Medulla oblongata (tissue), 1 donor: ENCODE results near the gene TMED5.
"Not testable (repeated sequence)": the region's sequence is repeated elsewhere in the genome, so short reads cannot be mapped to it uniquely, and the experiment has no call there.

ENCODE experiments used
- DNase-seq: peaks from one replicate; pipeline ENCODE4 v3.0.0-alpha.2; 2015; ENCODE audit errors: extremely low spot score

Gene TMED5

GRCh38 chr1:93172778-93173177, 7.4 kb downstream of the TMED5 start:
- no peak for DNase-seq

DNA sequence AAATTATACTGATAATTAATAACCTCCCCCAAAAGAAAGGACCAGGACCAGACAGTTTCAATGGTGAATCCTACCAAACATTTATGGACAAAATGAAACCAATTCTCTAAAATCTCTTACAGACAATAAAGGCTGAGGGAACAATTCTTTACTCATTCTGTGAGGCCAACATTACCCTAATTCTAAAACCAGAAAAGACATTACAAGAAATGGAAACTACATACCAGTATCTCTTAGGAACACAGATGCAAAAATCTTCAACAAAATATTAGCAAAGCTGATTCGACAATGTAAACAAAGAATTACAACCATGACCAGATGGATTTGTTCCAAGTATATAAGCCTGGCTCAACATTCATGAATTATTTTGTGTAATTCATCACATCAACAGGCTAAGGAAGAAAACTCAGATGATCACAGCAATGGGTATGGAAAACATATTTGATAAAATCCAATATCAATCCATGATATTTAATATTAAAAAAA, 8.6 kb downstream of the TMED5 start:
- no peak for DNase-seq

DNA sequence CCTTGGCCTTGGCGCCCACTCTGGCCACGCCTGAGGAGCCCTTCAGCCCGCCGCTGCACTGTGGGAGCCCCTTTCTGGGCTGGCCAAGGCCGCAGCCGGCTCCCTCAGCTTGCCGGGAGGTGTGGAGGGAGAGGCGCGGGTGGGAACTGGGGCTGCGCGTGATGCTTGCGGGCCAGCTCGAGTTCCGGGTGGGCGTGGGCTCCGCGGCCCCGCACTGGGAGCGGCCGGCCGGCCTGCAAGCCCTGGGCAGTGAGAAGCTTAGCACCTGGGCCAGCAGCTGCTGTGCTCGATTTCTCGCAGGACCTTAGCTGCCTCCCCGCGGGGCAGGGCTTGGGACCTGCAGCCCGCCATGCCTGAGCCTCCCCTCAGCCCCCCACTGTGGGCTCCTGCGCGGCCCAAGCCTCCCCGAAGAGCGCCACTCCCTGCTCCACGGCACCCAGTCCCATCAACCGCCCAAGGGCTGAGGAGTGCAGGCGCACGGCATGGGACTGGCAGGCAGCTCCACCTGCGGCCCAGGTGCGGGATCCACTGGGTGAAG, 10.0 kb downstream of the TMED5 start:
- DNase-seq, result not testable (repeated sequence)

DNA sequence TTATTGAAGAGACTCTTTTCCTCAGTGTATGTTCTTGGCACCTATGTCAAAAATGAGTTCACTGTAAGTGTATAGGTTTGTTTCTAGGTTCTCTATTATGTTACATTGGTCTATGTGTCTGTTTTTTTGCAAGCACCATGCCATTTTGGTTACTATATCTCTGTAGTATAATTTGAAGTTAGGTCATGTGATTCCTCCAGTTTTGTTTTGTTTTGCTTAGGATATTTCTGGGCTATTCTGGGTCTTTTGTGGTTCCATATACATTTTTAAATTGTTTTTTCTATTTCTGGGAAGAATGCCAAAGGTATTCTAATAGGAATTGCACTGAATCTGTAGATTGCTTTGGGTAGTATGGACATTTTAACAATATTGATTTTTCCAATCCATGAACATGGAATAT, 13.2 kb downstream of the TMED5 start:
- no peak for DNase-seq

DNA sequence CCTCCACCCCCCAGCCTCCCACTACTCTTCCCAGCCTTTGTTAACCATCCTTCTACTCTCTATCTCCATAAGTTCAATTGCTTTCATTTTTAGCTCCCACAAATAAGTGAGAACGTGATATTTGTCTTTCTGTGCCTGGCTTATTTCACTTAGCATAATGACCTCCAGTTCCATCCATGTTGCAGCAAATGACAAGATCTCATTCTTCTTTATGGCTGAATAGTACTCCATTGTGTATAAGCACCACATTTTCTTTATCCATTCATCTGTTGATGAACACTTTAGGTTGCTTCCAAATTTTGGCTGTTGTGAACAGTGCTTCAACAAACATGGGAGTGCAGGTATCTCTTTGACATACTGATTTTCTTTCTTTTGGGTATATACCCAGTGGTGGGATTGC, 14.3 kb downstream of the TMED5 start:
- not testable (repeated sequence) for DNase-seq

GRCh38 chr1:93164816-93165215, 15.4 kb downstream of the TMED5 start:
- no peak for DNase-seq

DNA sequence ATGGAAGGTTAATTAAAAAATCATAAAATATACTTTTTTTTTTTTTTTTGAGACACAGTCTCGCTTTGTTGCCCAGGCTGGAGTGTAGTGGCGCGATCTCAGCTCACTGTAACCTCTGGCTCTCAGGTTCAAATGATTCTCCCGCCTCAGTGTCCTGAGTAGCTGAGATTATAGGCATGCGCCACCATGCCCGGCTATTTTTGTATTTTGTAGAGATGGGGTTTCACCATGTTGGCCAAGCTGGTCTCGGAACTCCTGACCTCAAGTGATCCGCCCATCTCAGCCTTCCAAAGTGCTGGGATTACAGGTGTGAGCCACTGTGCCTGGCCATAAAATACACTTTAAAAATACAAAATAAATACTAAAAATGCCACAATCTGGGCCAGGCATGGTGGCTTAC, 16.9 kb downstream of the TMED5 start:
- DNase-seq, result not testable (repeated sequence)

- DNase-seq, result no peak
Measured at GRCh38 chr1:93159337-93159736, 20.9 kb downstream of the TMED5 start.

GRCh38 chr1:93155335-93155734, 24.9 kb downstream of the TMED5 start:
- no peak for DNase-seq

DNA sequence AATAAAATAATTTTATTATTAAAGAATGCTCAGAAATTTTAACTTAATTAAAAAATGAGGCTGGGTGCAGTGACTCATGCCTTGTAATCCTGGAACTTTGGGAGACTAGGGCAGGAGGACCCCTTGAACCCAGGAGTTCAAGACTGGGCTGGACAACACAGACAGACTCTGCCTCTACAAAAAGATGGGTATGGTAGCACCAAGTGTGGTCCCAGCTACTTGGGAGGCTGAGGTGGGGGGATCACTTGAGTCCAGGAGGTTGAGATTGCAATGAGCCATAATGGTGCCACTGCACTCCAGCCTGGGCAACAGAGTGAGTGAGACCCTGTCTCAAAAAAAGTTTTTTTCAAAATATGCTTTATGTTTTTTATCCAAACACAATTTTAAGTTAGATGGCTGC, 25.3 kb downstream of the TMED5 start:
- no peak for DNase-seq

- no peak for DNase-seq
Measured at GRCh38 chr1:93152835-93153234, 27.4 kb downstream of the TMED5 start.

GRCh38 chr1:93151474-93151873, 28.7 kb downstream of the TMED5 start:
- no peak for DNase-seq

DNA sequence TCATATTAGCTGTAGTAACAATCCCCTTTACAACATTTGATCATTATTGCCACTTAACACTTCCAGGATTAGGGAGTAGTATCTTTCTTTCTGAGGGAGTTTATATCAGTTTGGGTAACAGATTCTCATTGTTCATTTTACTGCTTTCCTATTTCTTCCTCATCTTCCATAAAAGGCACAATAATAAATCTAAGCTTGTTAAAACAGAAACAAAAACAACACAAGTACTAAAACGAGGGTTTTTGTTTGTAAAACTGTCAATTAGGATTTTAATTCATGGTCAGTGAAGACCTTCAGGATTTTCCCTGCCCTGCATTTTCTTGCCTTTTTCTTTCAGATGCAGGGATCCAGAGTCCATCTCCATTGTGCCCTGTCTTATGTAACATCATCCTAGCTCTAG, 29.5 kb downstream of the TMED5 start:
- DNase-seq, result no peak

DNA sequence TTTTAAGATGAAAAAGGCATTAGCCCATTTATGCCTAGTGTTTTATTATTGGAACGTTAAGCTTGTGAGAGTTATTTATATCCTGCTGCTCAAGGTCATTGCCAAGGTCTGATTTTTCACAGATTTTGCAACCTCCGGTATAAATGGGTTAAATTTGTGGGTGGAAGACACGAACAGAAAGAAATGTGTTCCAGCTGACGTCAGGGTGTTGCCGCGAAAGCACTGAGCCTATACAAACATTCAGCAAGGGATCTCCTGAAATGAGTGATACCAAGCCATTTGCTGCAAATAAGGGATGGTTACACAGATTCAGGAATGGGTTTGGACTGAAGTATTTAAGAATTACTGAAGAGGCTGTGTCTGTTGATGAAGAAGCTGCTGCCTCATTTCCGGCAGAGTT, 32.2 kb downstream of the TMED5 start:
- no peak for DNase-seq

- no peak for DNase-seq
Measured at GRCh38 chr1:93143769-93144168, 36.4 kb downstream of the TMED5 start.

GRCh38 chr1:93143136-93143535, 37.1 kb downstream of the TMED5 start:
- DNase-seq, result no peak

DNA sequence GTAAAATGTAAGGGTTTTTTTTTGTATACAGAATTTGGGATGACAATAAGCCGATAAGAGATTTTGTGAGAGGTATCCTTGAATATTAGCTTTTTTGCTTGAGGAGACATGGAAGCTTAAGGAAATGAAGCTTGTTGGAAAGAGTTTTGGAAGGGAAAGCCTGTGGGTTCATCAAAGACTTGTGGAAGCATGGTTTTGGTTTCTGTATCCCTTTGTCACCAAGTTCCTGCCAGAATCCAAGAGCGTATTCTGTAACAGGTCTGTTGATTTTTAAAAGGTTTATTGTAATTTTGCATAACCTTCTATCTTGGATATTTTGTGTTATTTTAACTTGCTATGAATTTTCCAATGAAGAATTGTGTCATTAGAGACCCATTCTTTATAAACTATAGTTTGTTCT, 38.1 kb downstream of the TMED5 start:
- no peak for DNase-seq

GRCh38 chr1:93140106-93140505, 40.1 kb downstream of the TMED5 start:
- no peak for DNase-seq

DNA sequence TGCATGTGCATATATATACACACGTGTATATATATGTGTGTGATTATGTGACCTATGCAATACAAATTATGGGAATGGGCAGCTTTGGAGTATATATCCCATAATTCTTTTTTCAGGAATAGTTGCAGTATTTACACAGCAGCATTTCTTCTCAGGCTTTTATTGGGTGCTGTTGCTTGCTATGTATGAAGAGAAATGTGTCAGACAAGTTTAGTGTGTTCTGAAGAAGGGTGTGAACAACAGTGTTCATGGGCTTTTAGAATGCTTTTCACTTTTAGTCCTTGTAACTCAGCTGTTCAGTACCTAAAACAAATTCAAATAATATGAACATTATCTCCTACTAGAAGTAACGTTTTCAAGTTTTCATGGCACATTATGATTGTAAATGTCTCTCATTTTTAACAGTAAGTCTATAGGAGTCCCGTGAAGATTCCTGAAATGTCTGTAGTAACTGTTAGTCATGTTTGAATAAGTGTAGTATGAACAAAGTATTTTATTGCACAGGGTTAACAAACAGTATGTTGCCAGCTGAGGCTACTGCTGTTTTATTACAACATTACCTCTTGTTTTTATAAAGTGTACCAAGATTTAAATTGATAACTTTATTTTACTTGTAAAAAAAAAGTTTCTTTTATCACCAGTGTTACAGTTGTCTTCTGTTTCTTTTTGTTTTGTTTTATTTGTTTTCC, 42.5 kb downstream of the TMED5 start:
- DNase-seq, result no peak

DNA sequence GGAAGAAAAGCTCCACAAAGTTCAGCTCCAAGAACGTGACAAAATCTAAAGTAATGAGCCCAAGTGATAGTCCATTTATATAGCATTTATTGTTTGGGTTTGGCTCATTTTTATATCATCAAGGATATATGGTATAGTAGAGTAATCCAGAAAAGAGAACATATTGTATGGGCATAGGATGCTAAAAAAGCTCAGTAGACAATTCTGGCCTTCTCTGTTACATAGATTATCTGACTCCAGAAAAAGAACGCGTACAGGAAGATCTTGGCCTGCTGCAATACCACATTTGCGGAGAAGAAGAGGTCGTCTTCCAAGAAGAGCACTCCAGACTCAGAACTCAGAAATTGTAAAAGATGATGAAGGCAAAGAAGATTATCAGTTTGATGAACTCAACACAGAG, 43.8 kb downstream of the TMED5 start:
- no peak for DNase-seq

- DNase-seq, result no peak
Measured at GRCh38 chr1:93132638-93133037, 47.6 kb downstream of the TMED5 start.

DNA sequence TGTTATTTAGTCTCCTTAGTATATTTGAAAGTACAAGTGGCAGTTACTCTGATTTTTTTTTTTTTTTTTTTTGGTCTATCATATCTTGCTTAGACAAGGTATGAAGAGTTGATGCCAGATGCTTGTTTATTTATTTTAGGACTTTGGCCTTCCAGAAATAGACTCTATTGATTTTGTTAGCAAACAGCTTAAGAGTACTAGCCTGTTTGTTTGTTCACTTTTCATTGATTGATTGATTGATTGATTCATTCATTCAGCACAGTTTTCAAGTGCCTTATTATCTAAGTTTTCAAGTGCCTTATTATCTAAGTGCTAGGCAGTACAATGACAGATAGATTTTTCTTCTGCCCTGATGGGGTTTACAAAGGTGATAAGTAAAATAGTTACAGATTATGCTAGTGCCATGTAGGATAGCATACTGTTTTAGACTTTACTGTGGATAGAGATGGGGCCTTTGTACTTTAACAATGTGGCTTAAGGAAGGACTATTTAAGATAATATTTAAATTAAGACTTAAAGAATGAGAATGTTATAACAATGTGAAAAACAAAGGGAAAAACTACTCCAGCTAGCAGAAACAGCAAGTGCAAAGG, 50.6 kb downstream of the TMED5 start:
- no peak for DNase-seq

- no peak for DNase-seq
Measured at GRCh38 chr1:93124556-93125355, 55.5 kb downstream of the TMED5 start.
